Measurements from ENCODE around the gene PCDHA10.

The PCDHA10 gene

GRCh38 chr5:140857987-140858240 lies 2.2 kb downstream of the PCDHA10 start:
- no peaks in the 10 kb centered on the region for H3K27me3 ChIP-seq (ENCODE audit: low read depth, low read length)
- no peaks in the 10 kb centered on the region for H3K9me3 ChIP-seq (ENCODE audit: insufficient read depth, low read length)
- H3K27ac ChIP-seq (ENCODE audit: low read length) = no peak overlapping the region

GRCh38 chr5:140862441-140863295 lies 7.0 kb downstream of the PCDHA10 start:
- TF ChIP-seq CTCF (IDR thresholded peaks at IDR 0.05; ENCODE audit: low read depth, low read length) = no peak
- no peak for TF ChIP-seq EZH2phosphoT487 (IDR thresholded peaks at IDR 0.05; ENCODE audit: low read depth)
- no peak overlapping the region for H3K9ac ChIP-seq (ENCODE audit: low read length)
- H3K4me1 ChIP-seq (ENCODE audit: low read length) = no peaks in the 10 kb centered on the region

More at GRCh38 chr5:140857987-140858240, 2.2 kb downstream of the PCDHA10 start:
- TF ChIP-seq CTCF (IDR thresholded peaks at IDR 0.05; ENCODE audit: low read depth, low read length) (no peak), EZH2phosphoT487 (IDR thresholded peaks at IDR 0.05; ENCODE audit: low read depth) (no peak)
- Histone ChIP-seq H3K4me3 (ENCODE audit: low read length) (no peak overlapping the region), H3K9ac (ENCODE audit: low read length) (no peak overlapping the region), H3K79me2 (ENCODE audit: low read length) (no peaks in the 10 kb centered on the region), H4K20me1 (ENCODE audit: insufficient read depth, low read length) (no peaks in the 10 kb centered on the region), H3K4me2 (ENCODE audit: low read length) (no peak overlapping the region), H3K36me3 (replicated peaks; ENCODE audit: low read depth, low read length) (no peaks in the 10 kb centered on the region), H3K4me1 (ENCODE audit: low read length) (no peaks in the 10 kb centered on the region), H2AFZ (ENCODE audit: low read depth, low read length) (no peak overlapping the region)

GRCh38 chr5:140868721-140869554 lies 13.2 kb downstream of the PCDHA10 start, which contains the start of gene PCDHA11:
TSS of gene PCDHA11 (plus strand) at chr5:140868957. CDS start at chr5:140869104, 147 bp downstream.
- TF ChIP-seq CTCF (IDR thresholded peaks at IDR 0.05; ENCODE audit: low read depth, low read length) = no peak
- TF ChIP-seq EZH2phosphoT487 (IDR thresholded peaks at IDR 0.05; ENCODE audit: low read depth) = no peak
- H3K27ac ChIP-seq (ENCODE audit: low read length) = no peak within 1 kb of the TSS
- H2AFZ ChIP-seq (ENCODE audit: low read depth, low read length) = no peak within 1 kb of the TSS
- H3K36me3 ChIP-seq (replicated peaks; ENCODE audit: low read depth, low read length) = no peaks in the 10 kb centered on the region
- H3K4me1 ChIP-seq (ENCODE audit: low read length) = no peaks in the 10 kb centered on the region
- H3K9ac ChIP-seq (ENCODE audit: low read length) = no peak within 1 kb of the TSS
- no peak within 1 kb of the TSS for H3K4me2 ChIP-seq (ENCODE audit: low read length)
- H3K27me3 ChIP-seq (ENCODE audit: low read depth, low read length) = no peaks in the 10 kb centered on the region
- no peaks in the 10 kb centered on the region for H3K9me3 ChIP-seq (ENCODE audit: insufficient read depth, low read length)
- H4K20me1 ChIP-seq (ENCODE audit: insufficient read depth, low read length) = no peaks in the 10 kb centered on the region
- H3K4me3 ChIP-seq (ENCODE audit: low read length) = no peak within 1 kb of the TSS
- H3K79me2 ChIP-seq (ENCODE audit: low read length) = no peaks in the 10 kb centered on the region

More at GRCh38 chr5:140862441-140863295, 7.0 kb downstream of the PCDHA10 start:
- no peaks in the 10 kb centered on the region for H4K20me1 ChIP-seq (ENCODE audit: insufficient read depth, low read length)
- no peak overlapping the region for H2AFZ ChIP-seq (ENCODE audit: low read depth, low read length)
- no peak overlapping the region for H3K27ac ChIP-seq (ENCODE audit: low read length)
- H3K4me2 ChIP-seq (ENCODE audit: low read length) = no peak overlapping the region
- H3K4me3 ChIP-seq (ENCODE audit: low read length) = no peak overlapping the region
- H3K36me3 ChIP-seq (replicated peaks; ENCODE audit: low read depth, low read length) = no peaks in the 10 kb centered on the region
- no peaks in the 10 kb centered on the region for H3K79me2 ChIP-seq (ENCODE audit: low read length)
- no peaks in the 10 kb centered on the region for H3K27me3 ChIP-seq (ENCODE audit: low read depth, low read length)
- H3K9me3 ChIP-seq (ENCODE audit: insufficient read depth, low read length) = no peaks in the 10 kb centered on the region

GRCh38 chr5:140869555-140869886 lies 13.8 kb downstream of the PCDHA10 start:
- Histone ChIP-seq H3K36me3 (replicated peaks; ENCODE audit: low read depth, low read length) (no peaks in the 10 kb centered on the region), H3K79me2 (ENCODE audit: low read length) (no peaks in the 10 kb centered on the region), H3K9ac (ENCODE audit: low read length) (no peak overlapping the region), H3K4me1 (ENCODE audit: low read length) (no peaks in the 10 kb centered on the region), H3K27me3 (ENCODE audit: low read depth, low read length) (no peaks in the 10 kb centered on the region), H3K9me3 (ENCODE audit: insufficient read depth, low read length) (no peaks in the 10 kb centered on the region), H3K4me3 (ENCODE audit: low read length) (no peak overlapping the region), H3K27ac (ENCODE audit: low read length) (no peak overlapping the region), H3K4me2 (ENCODE audit: low read length) (no peak overlapping the region), H2AFZ (ENCODE audit: low read depth, low read length) (no peak overlapping the region), H4K20me1 (ENCODE audit: insufficient read depth, low read length) (no peaks in the 10 kb centered on the region)
- no peak for TF ChIP-seq EZH2phosphoT487 (IDR thresholded peaks at IDR 0.05; ENCODE audit: low read depth)
- no peak for TF ChIP-seq CTCF (IDR thresholded peaks at IDR 0.05; ENCODE audit: low read depth, low read length)

All from OCI-LY3 (cell line).